K562 (cell line): ENCODE measurements around the gene RAB31. TPM values are rescaled to one million over a fixed set of nuclear protein-coding genes. Genes with fewer than 3 reads are reported as not detected.

Experiments used
- ATF7 ChIP-seq: fragments of 450-650 bp; IDR thresholded peaks from 2 replicates; pipeline ENCODE4 v1.7.1; 2014; ENCODE audit warnings: mild to moderate bottlenecking, moderate library complexity
- HBP1 ChIP-seq: fragments of 450-650 bp; formaldehyde crosslinking; IDR thresholded peaks from 2 replicates; pipeline ENCODE4 v1.4.0; 2022; ENCODE audit warnings: missing genetic modification characterization
- HNRNPL ChIP-seq: fragments of 200-400 bp; formaldehyde crosslinking; IDR thresholded peaks from 2 replicates; pipeline ENCODE4 v1.6.1; 2017; ENCODE audit warnings: low read depth, mild to moderate bottlenecking, low read length
- ILK ChIP-seq: fragments of 450-650 bp; IDR thresholded peaks from 2 replicates; pipeline ENCODE4 v1.6.1; 2016; ENCODE audit warnings: missing genetic modification characterization, low read depth, mild to moderate bottlenecking, missing compliant biosample characterization, moderate library complexity, borderline replicate concordance
- LARP7 ChIP-seq: fragments of 450-650 bp; IDR thresholded peaks from 2 replicates; pipeline ENCODE4 v1.6.1; 2016
- PHF8 ChIP-seq: fragments of 200-600 bp; sonication (generic); IDR thresholded peaks from 2 replicates; pipeline ENCODE4 v1.6.1; 2012; ENCODE audit warnings: mixed run types, mild to moderate bottlenecking, inconsistent platforms, low read length, moderate library complexity, borderline replicate concordance
- PRDM10 ChIP-seq: fragments of 450-650 bp; IDR thresholded peaks from 2 replicates; pipeline ENCODE4 v1.6.1; 2018; ENCODE audit not compliant: partially characterized antibody
- RBM22 ChIP-seq: fragments of 200-400 bp; formaldehyde crosslinking; IDR thresholded peaks from 2 replicates; pipeline ENCODE4 v1.6.1; 2018; ENCODE audit warnings: low read length, low read depth; ENCODE audit not compliant: poor library complexity, severe bottlenecking
- SMAD1 ChIP-seq: fragments of 150-350 bp; IDR thresholded peaks from 2 replicates; pipeline ENCODE4 v1.6.1; 2014; ENCODE audit warnings: low read length, low read depth; ENCODE audit not compliant: partially characterized antibody
- ZBTB7A ChIP-seq: IDR thresholded peaks from 2 replicates; pipeline ENCODE4 v1.6.1; 2011; ENCODE audit warnings: low read depth, mild to moderate bottlenecking, low read length, moderate library complexity, borderline replicate concordance; ENCODE audit not compliant: control insufficient read depth
- ZNF408 ChIP-seq: fragments of 250-450 bp; sonication (Bioruptor Pico); IDR thresholded peaks from 2 replicates; pipeline ENCODE4 v1.4.0; 2020; ENCODE audit warnings: low read depth, mild to moderate bottlenecking, moderate library complexity
- ZNF668 ChIP-seq: fragments of 250-450 bp; sonication (Bioruptor Pico); IDR thresholded peaks from 2 replicates; pipeline ENCODE4 v1.8.0; 2022; ENCODE audit warnings: mild to moderate bottlenecking, inconsistent platforms
- polyA plus RNA-seq, 8 experiments: library from polyadenylated mRNA; depleted of rRNA in 4 of 8; stranded (reverse) in 5 of 8; unstranded in 3 of 8; fragments of >200 nt; fragmentation: Nextera tagmentation in 2 of 8; fragmentation: Illumina TruSeq in 1 of 8; extraction: Ambion mirVana in 2 of 8; extraction: Trizol in 1 of 8; gene quantifications; 2 replicates each; pipeline versions ENCODE4 v1.2.1 to v1.2.3, GENCODE V29; 2011 to 2014; ENCODE audit warnings: inconsistent platforms in 1 of 8, missing spikeins in 1 of 8
- total RNA-seq, 7 experiments: library from RNA; depleted of rRNA in 6 of 7; stranded (reverse); fragments of >200 nt in 6 of 7; fragmentation: Illumina TruSeq in 2 of 7; extraction: Trizol in 2 of 7; gene quantifications; 2 replicates each; pipeline versions ENCODE4 v1.2.1 to v1.2.3, GENCODE V29; 2011 to 2021; ENCODE audit warnings: low replicate concordance in 1 of 7
- TF ChIP-seq, protein P1 (sequence below): sonication (generic); formaldehyde crosslinking; IDR thresholded peaks from 2 replicates; pipeline ENCODE4 v1.8.1; 2022; ENCODE audit warnings: missing genetic modification reagents
- TF ChIP-seq, protein P2 (sequence below): sonication (generic); formaldehyde crosslinking; IDR thresholded peaks from 2 replicates; pipeline ENCODE4 v1.8.0; 2023; ENCODE audit warnings: mild to moderate bottlenecking, missing genetic modification reagents

Gene RAB31
- total and polyA plus RNA-seq, 9 of the 15 experiments (the other 6 are each of a cell fraction or from before 2014, with no cell fraction given): 20.7 to 70.4 (median 41.3) TPM

DNA sequence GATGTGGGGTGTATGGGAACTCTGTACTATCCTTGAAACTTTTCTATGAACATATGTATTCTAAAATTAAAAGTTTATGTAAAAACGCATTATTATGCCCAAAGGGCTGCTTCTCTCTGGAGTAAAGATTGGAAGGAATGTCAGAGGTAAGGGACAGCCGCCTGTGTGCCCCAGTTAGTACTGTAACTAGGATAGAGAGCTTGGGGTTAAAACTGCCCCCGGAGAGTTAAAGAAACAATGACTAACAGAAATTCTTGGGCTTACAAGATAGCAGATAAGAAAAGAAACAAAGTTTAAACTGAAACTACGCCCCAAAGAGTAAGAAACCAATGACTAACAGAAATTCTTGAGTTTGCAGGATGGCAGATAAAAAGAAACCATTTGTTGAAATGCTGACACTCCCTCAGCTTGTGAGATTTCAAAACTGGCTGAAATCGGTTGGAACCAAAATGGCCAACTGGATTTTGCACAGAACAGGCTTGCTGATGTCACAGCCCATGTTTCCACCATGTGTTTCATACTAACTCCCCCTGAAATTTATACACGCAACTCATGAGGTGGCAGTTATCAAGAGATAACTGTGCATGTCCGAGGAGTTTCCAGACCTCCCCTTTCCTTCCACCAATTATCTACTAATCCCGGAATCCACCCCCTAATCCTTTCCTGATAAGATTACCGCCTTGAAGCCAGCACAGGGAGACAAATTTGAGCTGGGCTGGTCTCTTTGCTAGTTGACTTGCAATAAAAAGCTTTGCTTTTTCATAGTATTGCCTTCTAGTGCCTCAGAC is 169.0 kb downstream of the RAB31 start (continued):
- TF ChIP-seq PRDM10 (no peak), ZNF668 (CRISPR knock-in tag) (no peak), LARP7 (0 out of 2 replicates have a peak, but pooled peaks have one; percentile 29), HNRNPL (no peak), PHF8 (peak; percentile 31; the same call in 1 of the 2 replicates), HBP1 (CRISPR knock-in tag) (no peak; the same call in 1 of the 2 replicates), ILK (no peak), ZNF408 (CRISPR knock-in tag) (no peak), ATF7 (no peak; the same call in 1 of the 2 replicates), ZBTB7A (no peak), RBM22 (no peak), SMAD1 (peak; percentile 95)
- TF ChIP-seq, protein P1, sequence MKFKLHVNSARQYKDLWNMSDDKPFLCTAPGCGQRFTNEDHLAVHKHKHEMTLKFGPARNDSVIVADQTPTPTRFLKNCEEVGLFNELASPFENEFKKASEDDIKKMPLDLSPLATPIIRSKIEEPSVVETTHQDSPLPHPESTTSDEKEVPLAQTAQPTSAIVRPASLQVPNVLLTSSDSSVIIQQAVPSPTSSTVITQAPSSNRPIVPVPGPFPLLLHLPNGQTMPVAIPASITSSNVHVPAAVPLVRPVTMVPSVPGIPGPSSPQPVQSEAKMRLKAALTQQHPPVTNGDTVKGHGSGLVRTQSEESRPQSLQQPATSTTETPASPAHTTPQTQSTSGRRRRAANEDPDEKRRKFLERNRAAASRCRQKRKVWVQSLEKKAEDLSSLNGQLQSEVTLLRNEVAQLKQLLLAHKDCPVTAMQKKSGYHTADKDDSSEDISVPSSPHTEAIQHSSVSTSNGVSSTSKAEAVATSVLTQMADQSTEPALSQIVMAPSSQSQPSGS: no peak
- TF ChIP-seq, protein P2, sequence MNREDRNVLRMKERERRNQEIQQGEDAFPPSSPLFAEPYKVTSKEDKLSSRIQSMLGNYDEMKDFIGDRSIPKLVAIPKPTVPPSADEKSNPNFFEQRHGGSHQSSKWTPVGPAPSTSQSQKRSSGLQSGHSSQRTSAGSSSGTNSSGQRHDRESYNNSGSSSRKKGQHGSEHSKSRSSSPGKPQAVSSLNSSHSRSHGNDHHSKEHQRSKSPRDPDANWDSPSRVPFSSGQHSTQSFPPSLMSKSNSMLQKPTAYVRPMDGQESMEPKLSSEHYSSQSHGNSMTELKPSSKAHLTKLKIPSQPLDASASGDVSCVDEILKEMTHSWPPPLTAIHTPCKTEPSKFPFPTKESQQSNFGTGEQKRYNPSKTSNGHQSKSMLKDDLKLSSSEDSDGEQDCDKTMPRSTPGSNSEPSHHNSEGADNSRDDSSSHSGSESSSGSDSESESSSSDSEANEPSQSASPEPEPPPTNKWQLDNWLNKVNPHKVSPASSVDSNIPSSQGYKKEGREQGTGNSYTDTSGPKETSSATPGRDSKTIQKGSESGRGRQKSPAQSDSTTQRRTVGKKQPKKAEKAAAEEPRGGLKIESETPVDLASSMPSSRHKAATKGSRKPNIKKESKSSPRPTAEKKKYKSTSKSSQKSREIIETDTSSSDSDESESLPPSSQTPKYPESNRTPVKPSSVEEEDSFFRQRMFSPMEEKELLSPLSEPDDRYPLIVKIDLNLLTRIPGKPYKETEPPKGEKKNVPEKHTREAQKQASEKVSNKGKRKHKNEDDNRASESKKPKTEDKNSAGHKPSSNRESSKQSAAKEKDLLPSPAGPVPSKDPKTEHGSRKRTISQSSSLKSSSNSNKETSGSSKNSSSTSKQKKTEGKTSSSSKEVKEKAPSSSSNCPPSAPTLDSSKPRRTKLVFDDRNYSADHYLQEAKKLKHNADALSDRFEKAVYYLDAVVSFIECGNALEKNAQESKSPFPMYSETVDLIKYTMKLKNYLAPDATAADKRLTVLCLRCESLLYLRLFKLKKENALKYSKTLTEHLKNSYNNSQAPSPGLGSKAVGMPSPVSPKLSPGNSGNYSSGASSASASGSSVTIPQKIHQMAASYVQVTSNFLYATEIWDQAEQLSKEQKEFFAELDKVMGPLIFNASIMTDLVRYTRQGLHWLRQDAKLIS (CRISPR knock-in tag): peak; percentile 71
